Naive thymus-derived CD8-positive, alpha-beta T cell (primary cell): ENCODE results near the gene DHFR2. TPM values are rescaled to one million over a fixed set of nuclear protein-coding genes. Genes with fewer than 3 reads are reported as not detected.
"Not testable (repeated sequence)": the region's sequence is repeated elsewhere in the genome, so short reads cannot be mapped to it uniquely, and the experiment has no call there.

Experiments used
- ATAC-seq, 2 donors: fragments of 150-1000 bp; cut with Tn5 transposase in 1 of 2; sonication (Bioruptor Pico), chemical (Tn5 transposase) in 1 of 2; 1 replicate in 1 of 2; 2 replicates in 1 of 2; pipeline ENCODE4 v1.10.0; 2021; ENCODE audit warnings: mild to moderate bottlenecking in 2 of 2, moderate library complexity in 2 of 2
- POLR2A ChIA-PET: fragments of 350-600 bp; sonication (Branson Sonifier 250); formaldehyde crosslinking; loops from one replicate; lab custom pipeline; 2021; ENCODE audit warnings: antibody characterized with exemption; lab: Charles Lee
- DNase-seq, 10 donors: peaks; one replicate each; pipeline versions ENCODE4 v3.0.0 to v3.0.0-alpha.2; 2020 to 2022
- H3K27ac Mint-ChIP-seq, 10 donors: one replicate each; pipeline ENCODE4 v1.8.0; 2020 to 2022; ENCODE audit warnings: mild to moderate bottlenecking in 10 of 10, mixed read lengths in 10 of 10, moderate library complexity in 4 of 10, inconsistent platforms in 1 of 10
- H3K27me3 Mint-ChIP-seq, 5 donors: one replicate each; pipeline ENCODE4 v1.8.0; 2021 to 2022; ENCODE audit warnings: mixed read lengths in 5 of 5
- H3K36me3 Mint-ChIP-seq, 3 donors: one replicate each; pipeline ENCODE4 v1.8.0; 2020 to 2022; ENCODE audit warnings: mixed read lengths in 3 of 3, mild to moderate bottlenecking in 2 of 3, inconsistent platforms in 1 of 3
- H3K4me1 Mint-ChIP-seq, 4 donors: one replicate each; pipeline ENCODE4 v1.8.0; 2021 to 2022; ENCODE audit warnings: mixed read lengths in 4 of 4
- H3K4me3 Mint-ChIP-seq, 10 donors: one replicate each; pipeline ENCODE4 v1.8.0; 2020 to 2022; ENCODE audit warnings: mild to moderate bottlenecking in 10 of 10, mixed read lengths in 10 of 10, moderate library complexity in 6 of 10, inconsistent platforms in 1 of 10
- H3K9me3 Mint-ChIP-seq, 9 donors: one replicate each; pipeline ENCODE4 v1.8.0; 2020 to 2022; ENCODE audit warnings: mixed read lengths in 9 of 9, mild to moderate bottlenecking in 3 of 9, inconsistent platforms in 1 of 9, moderate library complexity in 1 of 9
- polyA plus RNA-seq, 3 donors: library from polyadenylated mRNA; unstranded; fragments of 300-500 nt; fragmentation: Illumina TruSeq; gene quantifications; one replicate each; pipeline ENCODE4 v1.2.3, GENCODE V29; 2021
- total RNA-seq, 8 experiments: library from RNA in 2 of 8; stranded (reverse) in 2 of 8; gene quantifications; one replicate each; pipeline ENCODE4 v1.2.3 and lab custom pipeline; 2021 to 2026

Gene DHFR2
- total and polyA plus RNA-seq, 5 experiments from 2014 or later = 2.5 to 10.8 (median 5.7) TPM

GRCh38 chr3:94082391-94082937, 19.7 kb upstream of the DHFR2 start:
- DNase-seq = no peak
- Mint-ChIP-seq H3K4me1 (peaks cover 26 to 56% (median 52%) of the 10 kb centered on the region in 4 donors), H3K27ac (peak overlapping the region in 3 of 10 donors; percentile 19 to 44 (median 24)), H3K9me3 (no peaks in the 10 kb centered on the region), H3K36me3 (peaks cover 0 to 40% (median 20%) of the 10 kb centered on the region in 3 donors), H3K27me3 (no peaks in the 10 kb centered on the region), H3K4me3 (no peak overlapping the region)
- ATAC-seq = no peak
- POLR2A ChIA-PET = interaction anchor here (1.9 kb wide), 1 partner anchor 20 kb away, joined by 12 read pairs; the partner anchor contains the start of genes DHFR2 and NSUN3

GRCh38 chr3:94081884-94082283, 19.2 kb upstream of the DHFR2 start:
- ATAC-seq (no peak), DNase-seq (no peak)
- peaks cover 0 to 44% (median 26%) of the 10 kb centered on the region in 3 donors for H3K36me3 Mint-ChIP-seq
- H3K27ac Mint-ChIP-seq = peak overlapping the region in 5 of 10 donors; percentile 2 to 62 (median 34)
- no peaks in the 10 kb centered on the region for H3K27me3 Mint-ChIP-seq
- no peak overlapping the region for H3K4me3 Mint-ChIP-seq
- POLR2A ChIA-PET = interaction anchor here (1.9 kb wide), 1 partner anchor 19 kb away, joined by 12 read pairs; the partner anchor contains the start of genes DHFR2 and NSUN3
- peaks cover 26 to 61% (median 56%) of the 10 kb centered on the region in 4 donors for H3K4me1 Mint-ChIP-seq
- H3K9me3 Mint-ChIP-seq = no peaks in the 10 kb centered on the region

DNA sequence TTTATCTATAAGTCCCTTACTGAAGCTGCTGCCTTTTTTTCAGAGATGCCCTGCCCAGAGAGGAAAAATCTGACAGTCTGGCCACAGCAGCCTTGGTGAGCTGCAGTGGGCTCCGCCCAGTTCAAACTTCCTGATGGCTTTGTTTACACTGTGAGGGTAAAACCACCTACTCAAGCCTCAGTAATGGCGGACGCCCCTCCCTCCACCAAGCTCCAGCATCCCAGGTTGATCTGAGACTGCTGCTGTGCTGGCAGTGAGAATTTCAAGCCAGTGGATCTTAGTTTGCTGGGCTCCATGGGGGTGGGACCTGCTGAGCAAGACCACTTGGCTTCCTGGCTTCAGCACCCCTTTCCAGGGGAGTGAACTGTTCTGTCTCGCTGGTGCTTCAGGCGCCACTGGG, 17.8 kb upstream of the DHFR2 start:
- H3K27ac Mint-ChIP-seq = peak overlapping the region in 9 of 10 donors; percentile 27 to 87 (median 63)
- not testable (repeated sequence) for H3K9me3 Mint-ChIP-seq, H3K27me3 Mint-ChIP-seq, ATAC-seq
- peak overlapping the region in 6 of 10 donors; percentile 12 to 71 (median 28) for H3K4me3 Mint-ChIP-seq
- DNase-seq = peak in 3 of 10 donors; percentile 19 to 24 (median 22)
- H3K4me1 Mint-ChIP-seq = peaks cover 26 to 72% (median 58%) of the 10 kb centered on the region in 4 donors
- POLR2A ChIA-PET = interaction anchor here (1.9 kb wide), 1 partner anchor 18 kb away, joined by 12 read pairs; the partner anchor contains the start of genes DHFR2 and NSUN3
- H3K36me3 Mint-ChIP-seq = peaks cover 0 to 47% (median 39%) of the 10 kb centered on the region in 3 donors

GRCh38 chr3:94076055-94076454, 13.3 kb upstream of the DHFR2 start:
- ATAC-seq = no peak
- H3K36me3 Mint-ChIP-seq = peaks cover 0 to 55% (median 47%) of the 10 kb centered on the region in 3 donors
- H3K27me3 Mint-ChIP-seq = no peaks in the 10 kb centered on the region
- no peak overlapping the region for H3K4me3 Mint-ChIP-seq
- H3K27ac Mint-ChIP-seq = no peak overlapping the region
- no peak for DNase-seq
- H3K9me3 Mint-ChIP-seq = no peaks in the 10 kb centered on the region
- H3K4me1 Mint-ChIP-seq = peaks cover 40 to 86% (median 78%) of the 10 kb centered on the region in 4 donors
- POLR2A ChIA-PET = no interaction called here

GRCh38 chr3:94071713-94072284, 9.1 kb upstream of the DHFR2 start:
- Mint-ChIP-seq H3K36me3 (peaks cover 5 to 69% (median 44%) of the 10 kb centered on the region in 3 donors), H3K27ac (peak overlapping the region in 5 of 10 donors; percentile 17 to 63 (median 43)), H3K27me3 (no peaks in the 10 kb centered on the region), H3K4me1 (peaks cover 22 to 70% (median 61%) of the 10 kb centered on the region in 4 donors), H3K9me3 (no peaks in the 10 kb centered on the region), H3K4me3 (no peak overlapping the region)
- POLR2A ChIA-PET = interaction anchor here (0.6 kb wide), 2 partner anchors 8 to 30 kb away, joined by 3 to 6 read pairs; no protein-coding TSS in a partner anchor
- peak in 1 of 2 donors; percentile 29 for ATAC-seq
- no peak for DNase-seq

DNA sequence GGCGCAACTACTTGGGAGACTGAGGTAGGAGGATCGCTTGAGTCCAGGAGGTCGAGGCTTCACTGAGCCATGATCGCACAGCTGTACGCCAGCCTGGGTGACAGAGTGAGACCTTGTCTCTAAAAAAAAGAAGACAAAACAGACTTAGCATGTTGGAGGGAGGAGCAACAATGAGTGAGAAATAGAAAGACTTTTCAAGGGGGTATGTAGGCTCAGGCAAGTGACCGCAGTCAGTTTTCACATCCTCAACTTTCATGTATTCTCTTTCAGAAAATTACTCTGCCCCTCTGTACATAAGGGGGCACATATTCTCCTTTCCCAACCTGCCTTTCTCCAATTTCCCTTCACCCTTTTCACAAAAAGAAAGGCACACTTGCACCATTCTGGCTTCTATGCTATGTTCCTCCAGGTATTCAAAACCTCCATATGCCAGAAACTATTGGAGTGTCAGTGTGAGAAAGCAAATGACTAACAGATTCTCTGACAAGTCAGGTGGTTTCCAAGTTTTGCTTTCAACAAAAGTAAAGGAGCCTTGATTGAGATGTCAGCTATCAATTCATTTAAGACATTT, 7.7 kb upstream of the DHFR2 start:
- H3K4me1 Mint-ChIP-seq = peaks cover 26 to 81% (median 68%) of the 10 kb centered on the region in 4 donors
- peak overlapping the region in 1 of 10 donors; percentile 89 for H3K27ac Mint-ChIP-seq
- peaks cover 5 to 68% (median 37%) of the 10 kb centered on the region in 3 donors for H3K36me3 Mint-ChIP-seq
- POLR2A ChIA-PET = no interaction called here
- H3K27me3 Mint-ChIP-seq = no peaks in the 10 kb centered on the region
- no peak overlapping the region for H3K4me3 Mint-ChIP-seq
- H3K9me3 Mint-ChIP-seq = no peaks in the 10 kb centered on the region
- ATAC-seq (no peak), DNase-seq (no peak)

DNA sequence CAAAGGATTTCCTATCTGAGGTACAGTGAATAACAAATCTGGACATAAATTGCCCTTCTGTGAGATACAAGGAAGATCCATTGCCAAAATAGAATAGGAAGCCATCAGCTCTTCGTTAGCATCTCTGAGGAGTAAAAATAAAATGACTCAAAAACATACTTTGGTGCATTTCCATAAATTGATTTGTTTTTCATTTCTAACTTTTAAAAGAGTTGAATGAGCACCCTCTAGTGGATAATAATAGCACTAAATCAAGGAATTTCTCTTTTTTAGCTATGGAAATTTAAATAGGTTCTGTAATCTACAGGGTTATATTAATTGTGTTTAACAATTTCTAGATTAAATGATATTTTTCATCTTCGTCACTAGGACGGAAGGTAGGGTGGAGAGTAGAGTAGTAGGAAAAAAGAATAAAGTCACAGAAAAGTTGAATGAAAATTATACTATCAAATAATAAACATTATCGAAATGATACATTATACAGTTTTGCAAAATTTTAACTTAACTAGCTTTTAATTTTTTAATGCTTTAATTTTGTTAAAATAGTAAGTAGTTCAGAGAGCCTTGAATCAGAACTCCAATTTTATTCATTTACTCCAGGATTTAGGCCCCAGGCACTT, 6.6 kb upstream of the DHFR2 start:
- POLR2A ChIA-PET = no interaction called here
- no peak for ATAC-seq
- Mint-ChIP-seq H3K27ac (peak overlapping the region in 2 of 10 donors; percentile 15 to 29), H3K4me3 (no peak overlapping the region), H3K9me3 (no peaks in the 10 kb centered on the region), H3K36me3 (peaks cover 5 to 67% (median 33%) of the 10 kb centered on the region in 3 donors), H3K27me3 (no peaks in the 10 kb centered on the region), H3K4me1 (peaks cover 30 to 81% (median 69%) of the 10 kb centered on the region in 4 donors)
- peak in 3 of 10 donors; percentile 27 to 39 (median 38) for DNase-seq

GRCh38 chr3:94066506-94067500, 4.1 kb upstream of the DHFR2 start:
- peak overlapping the region in 9 of 10 donors; percentile 13 to 73 (median 55) for H3K27ac Mint-ChIP-seq
- POLR2A ChIA-PET = no interaction called here
- no peak for ATAC-seq
- no peaks in the 10 kb centered on the region for H3K9me3 Mint-ChIP-seq
- DNase-seq = no peak
- H3K27me3 Mint-ChIP-seq = no peaks in the 10 kb centered on the region
- peaks cover 5 to 46% (median 18%) of the 10 kb centered on the region in 3 donors for H3K36me3 Mint-ChIP-seq
- H3K4me1 Mint-ChIP-seq = peaks cover 26 to 69% (median 66%) of the 10 kb centered on the region in 4 donors
- peak overlapping the region in 6 of 10 donors; percentile 4 to 40 (median 17) for H3K4me3 Mint-ChIP-seq

DNA sequence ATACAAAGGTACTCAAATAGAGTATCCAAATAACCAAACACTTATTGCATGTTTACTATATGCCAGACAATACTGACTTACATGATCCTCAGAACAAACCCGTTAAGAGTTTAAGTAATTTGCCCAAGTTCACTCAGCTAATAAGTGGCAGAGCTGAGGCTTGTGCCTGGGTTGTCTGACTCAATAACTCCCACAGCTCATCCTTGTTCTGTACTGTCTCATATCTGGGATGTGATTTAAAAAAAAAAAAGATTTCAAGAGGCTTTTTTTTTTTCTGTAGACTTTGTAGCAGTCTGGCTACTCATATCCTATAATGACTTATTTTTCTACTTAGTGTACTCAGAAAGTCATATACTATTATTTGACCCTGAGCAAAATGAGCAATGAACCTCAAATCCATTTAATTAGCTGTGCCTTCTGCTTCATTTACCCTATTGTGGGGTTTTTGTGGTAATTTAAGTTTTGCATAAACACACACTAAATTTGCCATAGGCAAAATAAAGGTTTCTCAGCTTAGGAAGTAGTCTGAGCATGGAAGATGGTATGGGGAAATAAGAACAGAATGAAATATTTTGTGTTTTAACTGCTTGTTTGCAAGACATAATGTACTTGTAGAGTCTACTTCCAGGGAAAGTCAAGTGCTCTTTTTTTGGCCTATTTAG, 3.2 kb upstream of the DHFR2 start:
- H3K27me3 Mint-ChIP-seq = no peaks in the 10 kb centered on the region
- POLR2A ChIA-PET = no interaction called here

GRCh38 chr3:94065122-94065521, 2.4 kb upstream of the DHFR2 start:
- POLR2A ChIA-PET = no interaction called here
- Mint-ChIP-seq H3K27ac (peak overlapping the region in 3 of 10 donors; percentile 32 to 52 (median 36)), H3K27me3 (no peaks in the 10 kb centered on the region), H3K4me1 (peaks cover 25 to 67% (median 58%) of the 10 kb centered on the region in 4 donors), H3K36me3 (peaks cover 5 to 49% (median 21%) of the 10 kb centered on the region in 3 donors), H3K4me3 (peak overlapping the region in 7 of 10 donors; percentile 2 to 99 (median 12)), H3K9me3 (no peaks in the 10 kb centered on the region)
- ATAC-seq (no peak), DNase-seq (no peak)

More for the DNA sequence above, 3.2 kb upstream of the DHFR2 start:
- Mint-ChIP-seq H3K9me3 (no peaks in the 10 kb centered on the region), H3K27ac (peak overlapping the region in 6 of 10 donors; percentile 13 to 60 (median 36)), H3K4me1 (peaks cover 23 to 64% (median 61%) of the 10 kb centered on the region in 4 donors), H3K36me3 (peaks cover 5 to 43% (median 18%) of the 10 kb centered on the region in 3 donors), H3K4me3 (peak overlapping the region in 1 of 10 donors; percentile 40)
- no peak for DNase-seq
- no peak for ATAC-seq
